ENCODE data around the gene SMARCA4. TPM values are rescaled to one million over a fixed set of nuclear protein-coding genes. Genes with fewer than 3 reads are reported as not detected.

SMARCA4 gene
- total and polyA plus RNA-seq, 12 donors, result 46.3 to 124 (median 64.9) TPM

DNA sequence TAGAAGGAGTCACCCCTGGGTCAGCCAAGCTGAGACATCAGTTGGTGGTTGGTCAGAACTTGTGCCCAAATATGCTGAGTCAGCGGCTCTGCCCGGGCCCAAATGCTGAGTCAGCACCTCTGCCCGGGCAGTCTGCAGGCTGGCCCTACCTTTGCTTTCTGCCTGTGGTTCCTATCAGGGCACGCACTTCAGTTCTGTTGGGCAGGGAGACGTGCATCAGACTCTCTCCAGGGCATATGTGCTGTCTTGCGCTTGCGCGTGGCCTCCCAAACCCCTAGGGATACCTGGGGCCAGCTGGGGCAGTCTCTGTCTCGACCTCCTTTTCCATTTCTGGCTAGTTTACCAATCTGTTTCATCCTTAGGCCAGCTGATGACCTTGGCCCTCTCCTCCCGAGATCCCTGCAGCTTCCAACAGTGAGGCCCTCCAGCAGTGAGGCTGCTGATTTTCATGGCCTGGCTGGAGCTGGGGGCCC is 104.0 kb downstream of the SMARCA4 start:
- Histone ChIP-seq H3K36me3 (replicated peaks in 1 of 2) (peaks cover 0 to 17% of the 10 kb centered on the region in 2 donors), H3K27me3 (no peaks in the 10 kb centered on the region), H3K27ac (peak overlapping the region; percentile 55 to 87 (median 85)), H3K4me3 (no peak overlapping the region), H3K9me3 (replicated peaks in 1 of 3) (no peaks in the 10 kb centered on the region), H3K4me1 (replicated peaks in 1 of 2) (peaks cover 8 to 9% of the 10 kb centered on the region in 2 donors)
- DNase-seq, result peak; percentile 84 to 92 (median 90)
- TF ChIP-seq, protein P1, sequence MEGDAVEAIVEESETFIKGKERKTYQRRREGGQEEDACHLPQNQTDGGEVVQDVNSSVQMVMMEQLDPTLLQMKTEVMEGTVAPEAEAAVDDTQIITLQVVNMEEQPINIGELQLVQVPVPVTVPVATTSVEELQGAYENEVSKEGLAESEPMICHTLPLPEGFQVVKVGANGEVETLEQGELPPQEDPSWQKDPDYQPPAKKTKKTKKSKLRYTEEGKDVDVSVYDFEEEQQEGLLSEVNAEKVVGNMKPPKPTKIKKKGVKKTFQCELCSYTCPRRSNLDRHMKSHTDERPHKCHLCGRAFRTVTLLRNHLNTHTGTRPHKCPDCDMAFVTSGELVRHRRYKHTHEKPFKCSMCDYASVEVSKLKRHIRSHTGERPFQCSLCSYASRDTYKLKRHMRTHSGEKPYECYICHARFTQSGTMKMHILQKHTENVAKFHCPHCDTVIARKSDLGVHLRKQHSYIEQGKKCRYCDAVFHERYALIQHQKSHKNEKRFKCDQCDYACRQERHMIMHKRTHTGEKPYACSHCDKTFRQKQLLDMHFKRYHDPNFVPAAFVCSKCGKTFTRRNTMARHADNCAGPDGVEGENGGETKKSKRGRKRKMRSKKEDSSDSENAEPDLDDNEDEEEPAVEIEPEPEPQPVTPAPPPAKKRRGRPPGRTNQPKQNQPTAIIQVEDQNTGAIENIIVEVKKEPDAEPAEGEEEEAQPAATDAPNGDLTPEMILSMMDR (IDR thresholded peaks at IDR 0.05), result no peak
- peak in 1 of 2 donors; percentile 80 for TF ChIP-seq POLR2A (IDR thresholded peaks at IDR 0.05)
- WGBS, 4 donors, result 27 to 68% (median 37%) methylated on average over 2 to 10 of the region's 10 CpGs
- intact Hi-C loops (cut with DNase I), result no loop called here

GRCh38 chr19:11066326-11066725 is 105.5 kb downstream of the SMARCA4 start:
- Histone ChIP-seq H3K4me1 (replicated peaks in 1 of 2) (peaks cover 8 to 9% of the 10 kb centered on the region in 2 donors), H3K4me3 (no peak overlapping the region), H3K27ac (peak overlapping the region in 2 of 5 donors; percentile 12 to 52), H3K27me3 (no peaks in the 10 kb centered on the region), H3K36me3 (replicated peaks in 1 of 2) (peaks cover 0 to 8% of the 10 kb centered on the region in 2 donors), H3K9me3 (replicated peaks in 1 of 3) (no peaks in the 10 kb centered on the region)
- intact Hi-C loops (cut with DNase I), result no loop called here
- 70 to 92% (median 78%) methylated on average over 4 to 5 of the region's 5 CpGs for WGBS, 4 donors
- DNase-seq, result peak in 1 of 7 donors; percentile 46
- TF ChIP-seq, protein P1 (IDR thresholded peaks at IDR 0.05), result no peak
- no peak for TF ChIP-seq POLR2A (IDR thresholded peaks at IDR 0.05)

DNA sequence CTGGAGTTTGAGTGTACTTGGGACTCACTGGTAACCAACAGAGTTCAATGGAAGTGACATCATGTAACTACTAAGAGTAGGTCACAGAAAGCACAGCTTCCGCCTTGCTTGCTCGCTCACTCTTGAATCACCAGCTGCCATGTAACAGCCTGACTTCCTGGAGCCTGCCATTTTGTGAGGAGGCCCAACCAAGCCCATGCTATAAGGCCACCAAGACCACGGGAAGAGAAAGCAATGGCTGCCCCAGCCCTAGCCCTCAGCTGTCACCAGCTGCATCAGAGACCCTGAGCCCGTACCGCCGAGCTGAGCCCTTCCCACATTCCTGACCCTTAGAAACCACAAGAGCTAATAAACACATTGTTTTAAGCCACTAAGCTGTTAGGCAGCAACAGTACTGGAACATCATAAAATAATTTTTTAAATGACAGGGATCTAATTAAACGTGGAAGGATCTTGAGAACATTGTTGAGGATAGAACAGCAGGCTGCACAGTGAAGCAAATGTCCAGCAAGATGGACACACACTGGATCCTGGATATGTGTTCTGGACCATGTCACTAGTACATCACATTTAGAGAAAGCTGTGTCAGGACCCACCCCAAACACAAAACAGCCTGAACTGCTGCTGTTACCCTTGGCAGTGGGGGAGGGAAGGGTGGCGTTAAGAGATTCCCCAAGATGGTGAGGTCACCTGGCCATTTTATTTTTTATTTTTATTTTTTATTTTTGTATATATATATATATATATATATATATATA is 106.7 kb downstream of the SMARCA4 start:
- no peak overlapping the region for H3K27ac ChIP-seq
- 95 to 97% (median 96%) methylated on average over 8 of the region's 8 CpGs for WGBS, 4 donors
- peaks cover 8 to 9% of the 10 kb centered on the region in 2 donors for H3K4me1 ChIP-seq (replicated peaks in 1 of 2)
- DNase-seq, result no peak
- no peaks in the 10 kb centered on the region for H3K9me3 ChIP-seq (replicated peaks in 1 of 3)
- no peaks in the 10 kb centered on the region for H3K36me3 ChIP-seq (replicated peaks in 1 of 2)
- no peak overlapping the region for H3K4me3 ChIP-seq
- no peaks in the 10 kb centered on the region for H3K27me3 ChIP-seq
- intact Hi-C loops (cut with DNase I), result no loop called here
- TF ChIP-seq POLR2A (IDR thresholded peaks at IDR 0.05), result no peak
- TF ChIP-seq, protein P1 (IDR thresholded peaks at IDR 0.05), result no peak

- Histone ChIP-seq H3K9me3 (replicated peaks in 1 of 3) (no peaks in the 10 kb centered on the region), H3K36me3 (replicated peaks in 1 of 2) (no peaks in the 10 kb centered on the region), H3K27me3 (no peaks in the 10 kb centered on the region), H3K27ac (no peak overlapping the region), H3K4me3 (no peak overlapping the region), H3K4me1 (replicated peaks in 1 of 2) (peaks cover 14 to 26% of the 10 kb centered on the region in 2 donors)
- peak in 1 of 7 donors; percentile 31 for DNase-seq
- intact Hi-C loops (cut with DNase I), result no loop called here
- no peak for TF ChIP-seq POLR2A (IDR thresholded peaks at IDR 0.05)
- TF ChIP-seq, protein P1 (IDR thresholded peaks at IDR 0.05), result no peak
- WGBS, 4 donors, result 81 to 100% (median 85%) methylated on average over 7 to 9 of the region's 9 CpGs
Observed at GRCh38 chr19:11069561-11069960, 108.7 kb downstream of the SMARCA4 start.
